GM12878 (cell line): ENCODE data around the gene FGF1.

Experiments
- ATF2 ChIP-seq: IDR thresholded peaks from 2 replicates; pipeline ENCODE4 v1.6.1; 2012; ENCODE audit warnings: low read length, inconsistent platforms
- CTCF ChIP-seq, 3 experiments: IDR thresholded peaks in 2 of 3; conservative IDR thresholded peaks in 1 of 3; 2 replicates each; pipeline ENCODE4 v1.5.1; 2011; ENCODE audit warnings: low read depth in 3 of 3, low read length in 3 of 3, mild to moderate bottlenecking in 3 of 3, control low read depth in 2 of 3, moderate library complexity in 2 of 3, inconsistent platforms in 1 of 3, mixed read lengths in 1 of 3; ENCODE audit not compliant: control insufficient read depth in 2 of 3, insufficient read depth in 1 of 3; ENCODE audit errors: extremely low read depth in 1 of 3
- EGR1 ChIP-seq, 2 experiments: IDR thresholded peaks; 1 replicate in 1 of 2; 2 replicates in 1 of 2; pipeline ENCODE4 v1.6.1; 2011 to 2012; ENCODE audit warnings: low read depth in 2 of 2, low read length in 2 of 2, borderline replicate concordance in 1 of 2, mild to moderate bottlenecking in 1 of 2, moderate library complexity in 1 of 2
- PKNOX1 ChIP-seq: fragments of 450-650 bp; IDR thresholded peaks from 2 replicates; pipeline ENCODE4 v1.6.1; 2016; ENCODE audit warnings: mild to moderate bottlenecking
- POLR2A ChIP-seq: IDR thresholded peaks from 2 replicates; pipeline ENCODE4 v1.6.1; 2011; ENCODE audit warnings: low read depth, mild to moderate bottlenecking, low read length
- ZBTB40 ChIP-seq: fragments of 450-650 bp; IDR thresholded peaks from 2 replicates; pipeline ENCODE4 v1.6.1; 2016; ENCODE audit warnings: mild to moderate bottlenecking, moderate library complexity, borderline replicate concordance
- ZNF592 ChIP-seq: fragments of 450-650 bp; IDR thresholded peaks from 2 replicates; pipeline ENCODE4 v1.6.1; 2017; ENCODE audit warnings: mild to moderate bottlenecking, moderate library complexity

GRCh38 chr5:142703153-142703552 is 17.3 kb upstream of the FGF1 start:
- TF ChIP-seq CTCF (IDR thresholded peaks at IDR 0.05 in 2 of 3, conservative IDR thresholded peaks at IDR 0.05 in 1 of 3; ENCODE audit: control insufficient read depth in 2 of 3, extremely low read depth in 1 of 3, insufficient read depth in 1 of 3, low read depth in 3 of 3, low read length in 3 of 3) = no peak
- TF ChIP-seq ATF2 = no peak
- no peak for TF ChIP-seq ZNF592
- no peak for TF ChIP-seq EGR1 (IDR thresholded peaks at IDR 0.05; ENCODE audit: borderline replicate concordance in 1 of 2, low read depth in 2 of 2, low read length in 2 of 2)
- no peak for TF ChIP-seq POLR2A
- no peak for TF ChIP-seq ZBTB40
- no peak for TF ChIP-seq PKNOX1
